ENCODE results near the gene KCNIP4.

KCNIP4 gene

GRCh38 chr4:21605006-21605405, 343.6 kb downstream of the KCNIP4 start:
- H3K27ac ChIP-seq, result no peak overlapping the region
- CTCF ChIA-PET, result no interaction called here
- no peak for DNase-seq (ENCODE audit: low spot score)
- POLR2A ChIA-PET (ENCODE audit: low non-redundant PET), result no interaction called here
- TF ChIP-seq CTCF (conservative IDR thresholded peaks at IDR 0.05; ENCODE audit: low read depth), result no peak

- no peak for TF ChIP-seq CTCF (conservative IDR thresholded peaks at IDR 0.05; ENCODE audit: low read depth)
- DNase-seq (ENCODE audit: low spot score), result no peak
- POLR2A ChIA-PET (ENCODE audit: low non-redundant PET), result no interaction called here
- no peak overlapping the region for H3K27ac ChIP-seq
- CTCF ChIA-PET, result interaction anchor here (0.6 kb wide), 1 partner anchor 31 kb away, joined by 3 read pairs; no protein-coding TSS in a partner anchor
Observed at GRCh38 chr4:21596521-21596920, 352.1 kb downstream of the KCNIP4 start.

- TF ChIP-seq CTCF (conservative IDR thresholded peaks at IDR 0.05; ENCODE audit: low read depth), result no peak
- POLR2A ChIA-PET (ENCODE audit: low non-redundant PET), result no interaction called here
- DNase-seq (ENCODE audit: low spot score), result no peak
- CTCF ChIA-PET, result interaction anchor here (0.6 kb wide), 1 partner anchor 13 kb away, joined by 4 read pairs; no protein-coding TSS in a partner anchor
- no peak overlapping the region for H3K27ac ChIP-seq
Observed at GRCh38 chr4:21593671-21594001, 354.9 kb downstream of the KCNIP4 start.

- TF ChIP-seq CTCF (conservative IDR thresholded peaks at IDR 0.05; ENCODE audit: low read depth), result no peak
- ChIA-PET POLR2A (ENCODE audit: low non-redundant PET) (no interaction called here), CTCF (interaction anchor here (0.6 kb wide), 1 partner anchor 13 kb away, joined by 4 read pairs; no protein-coding TSS in a partner anchor)
- no peak for DNase-seq (ENCODE audit: low spot score)
- no peak overlapping the region for H3K27ac ChIP-seq
Observed at GRCh38 chr4:21592970-21593670, 355.5 kb downstream of the KCNIP4 start.

- DNase-seq (ENCODE audit: low spot score), result no peak
- ChIA-PET CTCF (no interaction called here), POLR2A (ENCODE audit: low non-redundant PET) (no interaction called here)
- H3K27ac ChIP-seq, result no peak overlapping the region
- no peak for TF ChIP-seq CTCF (conservative IDR thresholded peaks at IDR 0.05; ENCODE audit: low read depth)
Observed at GRCh38 chr4:21577056-21577455, 371.5 kb downstream of the KCNIP4 start.

- DNase-seq (ENCODE audit: low spot score), result no peak
- POLR2A ChIA-PET (ENCODE audit: low non-redundant PET), result no interaction called here
- H3K27ac ChIP-seq, result no peak overlapping the region
- TF ChIP-seq CTCF (conservative IDR thresholded peaks at IDR 0.05; ENCODE audit: low read depth), result no peak
- CTCF ChIA-PET, result no interaction called here
Observed at GRCh38 chr4:21571100-21571499, 377.5 kb downstream of the KCNIP4 start.
